HG02884 (cell line): ENCODE data around the gene FMR1.

Source experiments
- ATAC-seq: cut with Tn5 transposase; IDR thresholded peaks from one replicate; pipeline ENCODE4 v1.9.1; 2021; ENCODE audit warnings: mild to moderate bottlenecking, moderate library complexity; ENCODE audit not compliant: unreplicated experiment

FMR1 gene

DNA sequence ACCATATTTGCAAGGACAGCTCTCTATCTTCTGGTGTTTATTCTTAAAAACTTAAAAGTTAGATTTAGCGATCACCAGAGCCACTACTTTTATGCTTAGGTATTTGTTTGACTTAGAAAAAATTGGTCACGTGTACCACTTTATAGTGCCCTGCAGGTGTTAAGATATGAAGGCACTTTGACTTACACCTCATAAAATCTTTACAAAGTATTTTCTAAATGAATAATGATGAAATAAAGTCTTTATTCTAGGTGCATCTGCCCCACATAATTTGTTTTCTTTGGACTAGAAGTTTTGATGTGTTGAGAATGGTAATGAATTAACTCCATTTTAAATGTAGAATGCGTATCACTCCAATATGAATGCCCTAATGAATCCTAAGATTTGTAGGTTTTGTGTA lies 2.9 kb downstream of the FMR1 start:
- no peak for ATAC-seq

DNA sequence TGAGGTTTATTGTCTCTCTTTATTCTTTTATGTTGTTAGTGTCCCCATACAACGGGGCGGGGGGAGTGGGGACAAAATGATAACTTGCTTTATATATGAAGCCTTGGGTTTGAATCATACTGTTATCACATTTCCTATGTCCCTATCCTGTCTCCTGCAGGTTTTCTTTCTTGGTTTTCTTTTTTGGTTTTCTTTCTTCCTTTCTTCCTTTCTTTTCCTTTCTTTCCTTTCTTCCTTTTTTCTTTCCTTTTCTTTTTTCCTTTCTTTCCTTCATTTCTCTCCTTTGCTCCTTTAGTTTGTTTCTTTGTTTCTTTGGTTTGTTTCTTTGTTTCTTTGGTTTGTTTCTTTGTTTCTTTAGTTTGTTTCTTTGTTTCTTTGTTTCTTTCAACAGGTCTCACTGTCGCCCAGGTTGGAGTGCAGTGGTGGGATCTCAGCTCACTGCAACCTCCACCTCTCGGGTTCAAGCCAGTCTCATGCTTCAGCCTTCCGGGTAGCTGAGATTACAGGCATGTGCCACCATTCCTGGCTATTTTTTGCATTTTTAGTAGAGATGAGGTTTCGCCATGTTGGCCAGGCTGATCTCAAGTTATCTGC lies 4.8 kb downstream of the FMR1 start:
- no peak for ATAC-seq

DNA sequence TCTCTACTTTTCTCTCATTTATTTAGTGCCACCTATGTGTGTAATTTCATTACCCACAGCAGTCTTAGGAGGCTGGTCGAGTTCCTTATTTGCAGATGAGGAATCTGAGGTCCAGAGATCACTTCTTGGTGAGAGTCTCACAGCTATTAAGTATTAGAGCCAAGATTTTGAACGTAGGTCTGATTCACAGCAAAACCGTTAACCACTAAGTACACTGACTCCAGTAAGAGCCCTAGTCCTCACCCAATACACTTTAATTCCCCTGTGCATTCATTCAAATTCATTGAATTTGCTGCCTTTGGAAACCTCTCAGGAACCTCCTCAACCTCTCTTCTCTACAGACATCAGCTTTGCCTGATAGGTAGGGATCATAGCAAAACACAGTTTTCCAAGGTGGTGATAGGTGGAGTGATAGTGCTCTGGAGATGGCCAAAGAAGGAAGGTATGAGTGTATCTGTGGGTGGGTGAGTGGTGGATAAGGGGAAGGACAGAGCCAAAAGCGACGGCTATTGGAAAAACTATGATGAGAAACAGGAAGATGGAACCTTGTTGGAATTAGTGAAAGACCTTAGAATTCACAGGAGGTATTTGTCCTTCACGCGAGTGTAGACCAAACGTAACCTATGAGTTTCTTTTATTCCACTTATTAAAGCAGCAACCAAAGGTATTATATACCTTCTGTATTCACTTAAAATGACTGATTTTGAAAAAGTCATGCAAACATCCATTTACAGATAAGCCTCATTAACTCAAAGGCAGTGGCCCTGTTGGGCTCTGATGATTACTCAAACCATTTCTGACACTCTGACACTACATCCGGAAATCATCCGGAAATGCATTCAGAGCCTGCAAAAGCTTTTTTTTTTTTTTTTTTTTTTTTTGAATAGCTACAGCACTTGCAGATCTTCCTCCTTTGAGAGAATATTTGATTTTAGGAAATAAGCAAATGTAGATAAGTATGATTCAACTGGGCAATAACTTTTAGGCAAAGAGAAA lies 6.3 kb downstream of the FMR1 start:
- ATAC-seq, result peak; percentile 88

DNA sequence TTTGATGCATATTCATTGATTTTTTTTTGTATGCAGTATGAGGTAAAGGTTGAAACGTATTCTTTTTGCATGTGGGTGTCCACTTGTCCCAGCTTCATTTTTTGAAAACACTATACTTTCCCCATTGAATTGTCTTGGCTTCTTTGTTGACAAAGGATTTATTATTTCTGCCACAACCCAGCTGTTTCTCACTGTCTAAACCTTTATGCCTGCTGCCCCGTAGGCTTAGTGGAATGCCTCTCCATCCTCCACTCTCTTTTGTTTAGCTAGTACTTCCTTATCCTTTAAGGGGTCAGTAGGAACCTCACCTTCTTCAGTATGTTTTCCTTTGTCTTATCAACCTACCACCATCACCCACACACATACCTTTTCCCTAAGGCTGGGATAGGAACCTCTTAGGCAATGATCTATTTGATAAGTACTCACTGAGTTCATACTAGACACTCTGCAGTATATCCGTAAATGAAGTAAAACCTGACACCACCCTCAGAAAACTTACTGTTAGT lies 8.5 kb downstream of the FMR1 start:
- ATAC-seq, result no peak

DNA sequence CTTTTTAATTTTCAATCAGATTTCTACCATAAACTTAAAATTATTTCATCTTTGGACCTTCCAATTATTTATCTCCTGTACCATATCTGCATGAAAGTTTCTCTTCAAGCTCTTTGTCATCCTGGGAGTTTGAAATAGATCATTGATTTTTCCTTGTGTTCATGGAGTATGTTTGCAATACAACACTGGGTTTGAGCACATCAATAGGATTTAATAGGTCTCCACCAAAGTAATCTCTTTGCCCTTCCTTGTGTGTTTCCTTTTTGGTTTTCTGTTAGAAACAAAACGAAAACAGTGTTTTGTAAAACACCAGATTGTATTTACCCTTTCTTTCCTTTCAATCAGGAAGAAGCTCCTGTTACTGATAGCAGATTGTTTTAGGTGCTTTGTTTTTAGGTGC lies 11.9 kb downstream of the FMR1 start:
- ATAC-seq, result no peak

DNA sequence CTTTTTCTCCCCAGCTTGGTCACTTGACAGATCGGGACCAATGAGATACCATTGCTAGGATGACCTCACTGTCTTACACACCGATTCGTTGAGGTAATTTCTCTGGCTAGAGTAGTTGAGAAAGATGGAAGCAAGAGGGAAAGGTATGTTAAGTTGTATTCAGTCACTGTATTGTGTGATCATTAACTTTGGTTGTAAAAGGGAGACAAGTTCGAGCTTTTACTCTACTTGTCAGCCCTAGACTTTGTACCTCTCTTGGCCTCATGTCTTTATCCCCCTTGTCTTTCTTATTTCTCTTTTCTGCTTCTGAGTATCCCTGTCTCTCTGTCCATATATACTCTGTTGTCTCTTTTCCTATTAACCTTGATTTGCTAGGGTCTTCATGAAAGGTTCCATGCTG lies 15.5 kb downstream of the FMR1 start:
- no peak for ATAC-seq

DNA sequence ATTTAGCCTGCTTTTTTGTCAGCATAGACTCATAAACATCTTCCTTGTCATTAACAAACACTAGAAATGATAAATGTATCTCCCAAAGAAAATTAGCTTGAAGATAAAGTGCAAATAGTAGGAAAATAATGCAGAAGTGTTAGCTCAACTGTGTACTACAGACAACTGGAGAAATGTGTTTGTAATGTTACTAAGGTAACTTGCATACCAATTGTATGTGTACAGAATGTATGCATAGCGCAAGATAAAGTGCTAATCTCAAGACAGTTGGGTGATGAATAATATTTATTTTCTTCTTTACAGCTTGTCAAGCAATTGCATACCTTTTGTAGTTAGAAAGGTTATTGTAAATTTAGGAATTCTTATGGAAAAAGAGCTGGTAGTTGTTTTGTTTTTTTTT lies 22.1 kb downstream of the FMR1 start:
- no peak for ATAC-seq

DNA sequence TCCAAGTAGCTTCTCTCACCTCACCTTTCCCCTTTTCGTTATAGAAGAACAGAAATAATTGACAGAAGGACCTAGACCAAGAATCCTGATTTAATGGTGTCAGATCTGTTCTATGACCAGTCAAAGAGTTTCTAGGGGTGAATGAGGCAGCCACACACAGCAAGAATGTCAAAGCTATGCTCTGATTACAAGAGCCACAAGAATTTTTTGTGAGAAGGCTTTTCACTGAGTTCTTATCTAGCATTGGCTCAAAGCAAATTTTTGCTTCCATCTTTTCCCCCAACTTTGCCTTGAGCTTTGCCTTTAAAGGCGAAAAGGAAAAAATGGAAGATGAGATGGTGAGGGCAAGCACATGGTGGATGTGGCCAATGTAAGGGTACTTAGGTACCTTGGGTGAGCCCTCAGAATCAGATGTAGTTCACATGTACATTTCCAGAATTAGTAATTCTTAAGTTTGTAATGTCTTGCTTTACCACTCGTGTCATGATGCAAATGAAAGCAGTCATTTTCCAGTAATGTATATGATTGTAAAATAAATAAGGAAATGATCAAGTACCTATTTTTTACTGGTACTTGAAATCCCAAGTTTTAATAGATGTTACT lies 23.5 kb downstream of the FMR1 start:
- ATAC-seq, result no peak

DNA sequence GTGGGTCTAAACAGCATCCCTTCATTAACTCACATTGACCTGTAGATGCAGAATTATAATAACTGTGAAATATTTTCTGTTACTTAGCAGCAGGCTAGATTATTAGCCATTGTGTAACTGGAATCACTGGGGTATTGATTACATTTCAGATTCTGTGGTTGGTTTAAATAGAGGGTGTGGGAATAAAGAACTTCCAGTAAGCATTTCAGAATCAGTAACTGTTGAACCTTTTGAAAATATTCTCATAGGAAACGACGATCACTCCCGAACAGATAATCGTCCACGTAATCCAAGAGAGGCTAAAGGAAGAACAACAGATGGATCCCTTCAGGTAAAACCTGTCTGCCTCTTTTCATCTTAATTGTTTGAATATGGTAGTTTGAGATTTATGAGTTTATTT lies 33.6 kb downstream of the FMR1 start:
- ATAC-seq, result no peak

DNA sequence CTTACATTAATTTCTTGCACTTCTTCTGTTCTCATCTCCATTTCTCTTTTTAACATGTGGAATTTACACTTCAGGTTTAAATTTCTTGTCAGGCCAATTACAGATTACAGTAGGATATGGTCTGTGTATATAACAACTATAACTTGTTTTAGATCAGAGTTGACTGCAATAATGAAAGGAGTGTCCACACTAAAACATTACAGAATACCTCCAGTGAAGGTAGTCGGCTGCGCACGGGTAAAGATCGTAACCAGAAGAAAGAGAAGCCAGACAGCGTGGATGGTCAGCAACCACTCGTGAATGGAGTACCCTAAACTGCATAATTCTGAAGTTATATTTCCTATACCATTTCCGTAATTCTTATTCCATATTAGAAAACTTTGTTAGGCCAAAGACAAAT lies 36.8 kb downstream of the FMR1 start:
- no peak for ATAC-seq

DNA sequence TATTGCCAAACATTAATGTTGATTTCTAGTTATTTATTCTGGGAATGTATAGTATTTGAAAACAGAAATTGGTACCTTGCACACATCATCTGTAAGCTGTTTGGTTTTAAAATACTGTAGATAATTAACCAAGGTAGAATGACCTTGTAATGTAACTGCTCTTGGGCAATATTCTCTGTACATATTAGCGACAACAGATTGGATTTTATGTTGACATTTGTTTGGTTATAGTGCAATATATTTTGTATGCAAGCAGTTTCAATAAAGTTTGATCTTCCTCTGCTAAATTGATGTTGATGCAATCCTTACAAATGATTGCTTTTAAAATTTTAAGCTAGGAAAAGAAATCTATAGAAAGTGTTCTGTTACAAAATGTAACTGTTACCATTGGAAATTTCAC lies 38.6 kb downstream of the FMR1 start:
- ATAC-seq, result no peak

DNA sequence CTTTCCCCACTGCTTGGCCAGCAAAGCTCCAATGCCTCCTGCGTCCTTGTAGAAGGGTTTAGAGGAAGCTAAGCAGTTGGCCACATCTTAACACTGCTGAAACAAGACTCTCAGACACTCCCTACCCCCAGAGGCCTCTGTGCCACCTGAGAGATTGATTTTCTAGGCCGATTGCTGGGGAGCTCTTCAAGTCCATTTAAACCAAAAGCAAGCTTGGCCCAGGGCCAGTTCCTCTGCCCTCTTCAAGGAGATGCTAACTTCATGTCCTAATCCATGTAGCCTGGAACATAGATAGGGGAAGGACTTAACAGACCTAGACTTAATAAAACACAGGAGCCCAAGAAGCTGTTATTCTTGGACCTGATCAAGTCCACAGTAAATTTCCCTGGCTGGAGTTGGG lies 42.3 kb downstream of the FMR1 start:
- ATAC-seq, result no peak

DNA sequence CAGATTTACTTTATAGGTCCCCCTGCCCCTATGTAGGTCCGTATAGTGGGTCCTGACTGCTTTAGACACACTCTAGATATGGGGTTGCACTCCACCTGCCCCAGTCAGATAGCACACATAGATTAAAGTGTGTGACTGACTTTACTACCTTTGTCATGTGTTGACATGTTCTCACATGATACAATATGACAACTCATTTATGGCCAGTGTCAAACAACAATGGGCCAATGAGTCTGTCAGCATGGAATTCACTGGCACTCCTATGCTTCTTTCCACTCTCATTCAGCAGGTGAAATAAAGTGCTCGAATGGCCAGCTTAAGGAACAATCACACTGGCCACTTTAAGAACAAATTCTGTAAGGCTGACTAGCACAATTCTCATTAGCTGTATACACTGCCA lies 45.6 kb downstream of the FMR1 start:
- ATAC-seq, result no peak

DNA sequence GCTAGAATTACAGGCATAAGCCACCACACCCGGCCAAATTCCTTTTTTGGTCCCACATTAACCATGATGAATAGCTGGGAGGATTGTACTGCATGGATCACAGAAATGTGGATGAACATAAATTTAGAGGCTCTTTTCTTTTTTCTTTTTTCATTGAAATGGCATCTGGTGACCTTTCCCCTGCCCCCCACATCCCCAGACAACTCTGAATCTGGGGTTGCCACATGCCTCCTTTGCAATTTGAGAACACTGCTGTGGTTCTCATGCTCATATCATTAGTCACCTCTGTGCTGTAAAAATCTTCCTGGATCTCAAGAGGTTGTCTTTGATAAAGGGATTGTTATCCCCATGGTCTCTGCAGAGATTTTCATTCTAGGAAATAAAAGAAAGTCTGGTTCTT lies 46.6 kb downstream of the FMR1 start:
- no peak for ATAC-seq

DNA sequence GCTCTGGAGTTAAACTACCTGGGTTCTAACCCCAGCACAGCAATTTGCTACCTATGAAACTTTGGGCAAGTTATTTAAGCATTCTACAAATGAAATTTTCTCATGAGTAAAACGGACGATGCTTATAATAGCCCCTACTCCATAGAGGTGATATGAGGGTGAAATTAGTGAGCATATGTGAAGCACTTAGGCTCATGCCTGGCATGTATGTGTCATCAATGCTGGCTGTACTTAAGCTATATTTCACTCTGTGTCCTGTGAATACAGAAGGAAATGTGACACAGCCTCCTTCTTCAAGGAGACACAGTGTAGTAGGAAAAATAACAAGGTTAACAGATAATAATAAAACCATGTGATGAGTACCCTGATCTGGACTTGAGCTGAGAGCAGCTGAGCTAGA lies 49.0 kb downstream of the FMR1 start:
- ATAC-seq, result no peak

DNA sequence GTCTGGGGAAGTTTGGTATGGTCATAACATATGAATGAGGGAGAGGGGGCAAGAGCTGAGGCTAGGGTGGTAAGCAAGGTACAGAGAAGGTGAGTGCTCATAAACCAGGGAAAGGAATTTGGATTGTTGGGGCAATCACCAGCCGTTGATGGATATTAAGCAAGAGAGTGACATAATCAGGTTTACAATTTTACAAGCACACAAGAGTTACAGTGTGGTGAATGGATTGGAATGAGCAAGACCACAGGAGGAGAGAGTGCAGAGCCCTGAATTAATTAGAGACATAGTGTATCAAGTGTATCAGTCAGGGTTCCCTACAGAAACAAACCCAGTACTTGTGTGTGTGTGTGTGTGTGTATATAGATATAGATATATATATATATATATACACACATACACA lies 50.8 kb downstream of the FMR1 start:
- ATAC-seq, result no peak

DNA sequence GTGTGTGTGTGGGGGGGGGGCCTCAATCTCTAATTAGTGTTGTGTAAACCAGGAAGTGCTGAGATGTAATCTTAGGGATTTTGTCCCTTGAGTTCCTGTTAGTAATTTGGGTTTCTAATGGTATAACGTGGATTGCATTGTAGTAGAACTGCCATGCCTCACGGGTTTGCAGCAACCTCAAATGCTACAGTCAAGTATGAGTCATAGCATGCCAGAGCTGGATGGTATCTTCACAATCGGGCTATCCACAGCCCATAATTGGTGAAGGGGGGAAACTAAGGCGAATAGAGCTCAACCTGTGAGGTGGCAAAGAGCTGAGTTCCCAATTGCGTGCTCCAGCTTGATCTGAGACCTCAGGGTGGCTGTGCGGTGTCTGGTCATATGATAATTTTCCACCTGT lies 67.2 kb downstream of the FMR1 start:
- no peak for ATAC-seq

DNA sequence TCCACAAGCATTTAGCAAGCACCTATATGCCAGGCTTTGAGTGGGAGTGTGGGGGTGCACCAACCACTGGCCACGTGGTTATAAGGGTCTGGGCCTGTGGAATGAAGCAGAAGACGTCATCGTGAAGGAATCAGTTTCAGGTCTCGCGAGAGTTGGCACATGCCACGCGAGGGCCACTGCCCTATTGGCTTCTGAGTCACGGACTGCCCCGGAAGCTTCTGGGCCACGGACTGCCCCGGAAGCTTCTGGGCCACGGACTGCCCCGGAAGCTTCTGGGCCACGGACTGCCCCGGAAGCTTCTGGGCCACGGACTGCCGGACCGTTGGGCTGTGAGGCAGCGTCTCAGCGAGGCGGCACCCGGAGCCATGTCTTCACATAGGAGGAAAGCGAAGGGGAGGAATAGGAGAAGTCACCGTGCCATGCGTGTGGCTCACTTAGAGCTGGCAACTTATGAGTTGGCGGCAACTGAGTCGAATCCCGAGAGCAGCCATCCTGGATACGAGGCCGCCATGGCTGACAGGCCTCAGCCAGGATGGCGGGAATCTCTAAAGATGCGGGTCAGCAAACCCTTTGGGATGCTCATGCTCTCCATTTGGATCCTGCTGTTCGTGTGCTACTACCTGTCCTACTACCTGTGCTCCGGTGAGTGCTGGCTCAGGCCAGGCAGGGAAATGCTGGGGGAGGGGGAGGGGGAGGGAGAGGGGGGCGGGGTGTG lies 69.5 kb downstream of the FMR1 start, which contains the start of gene FMR1NB:
FMR1NB (plus strand) TSS at position 300 of the 715 bp plus-strand sequence; CDS start at position 366, 66 bp downstream.
- no peak for ATAC-seq
